ENCODE results near the gene ST14. TPM values are rescaled to one million over a fixed set of nuclear protein-coding genes. Genes with fewer than 3 reads are reported as not detected.
A peak's percentile ranks its signal among the peaks of the same experiment; 100 is the strongest.

Gene ST14
- total RNA-seq, 1 donor from 2014 or later: 1.4 TPM

DNA sequence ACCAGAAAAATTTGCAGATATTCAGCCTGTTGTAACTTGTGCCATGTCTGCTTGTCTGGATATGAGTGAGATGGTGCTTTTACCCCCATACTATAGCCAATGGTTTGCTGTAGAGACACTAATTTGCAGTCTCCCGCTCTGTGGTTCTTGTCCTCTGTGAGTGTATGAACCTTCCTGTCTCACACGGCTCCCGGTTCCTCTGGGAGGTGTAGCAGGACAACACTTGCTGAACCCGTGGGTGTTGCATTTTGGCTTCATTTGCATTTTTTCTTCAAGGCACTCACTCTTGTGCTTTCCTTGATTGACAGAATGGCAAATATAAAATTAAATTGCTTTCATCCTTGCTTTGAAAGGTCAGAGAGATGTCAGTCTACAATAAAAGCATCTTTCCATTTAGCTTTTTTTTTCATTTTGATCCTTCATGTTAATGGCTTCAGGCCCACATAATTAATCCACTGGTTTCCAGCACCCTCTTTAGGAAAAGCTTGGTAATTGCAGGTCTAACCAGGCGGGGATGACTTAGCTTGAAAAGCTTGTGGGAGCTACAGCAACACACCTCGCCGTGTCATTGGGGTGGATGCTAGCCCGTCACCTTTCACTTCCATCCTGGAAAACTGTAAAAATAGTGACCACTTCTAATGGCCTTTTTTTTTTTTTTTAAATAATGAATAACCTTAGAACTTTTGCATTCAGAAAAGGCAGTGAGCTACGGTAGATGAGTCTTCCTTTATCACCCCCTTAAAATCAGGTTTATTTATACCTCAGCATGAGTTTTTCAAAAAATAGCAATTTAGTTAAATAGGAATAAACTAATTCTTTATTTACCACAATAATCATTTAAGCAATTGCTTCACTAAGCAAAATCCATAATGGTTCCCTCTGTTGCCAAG lies 27.4 kb upstream of the ST14 start:
- H3K27ac ChIP-seq: no peak overlapping the region

DNA sequence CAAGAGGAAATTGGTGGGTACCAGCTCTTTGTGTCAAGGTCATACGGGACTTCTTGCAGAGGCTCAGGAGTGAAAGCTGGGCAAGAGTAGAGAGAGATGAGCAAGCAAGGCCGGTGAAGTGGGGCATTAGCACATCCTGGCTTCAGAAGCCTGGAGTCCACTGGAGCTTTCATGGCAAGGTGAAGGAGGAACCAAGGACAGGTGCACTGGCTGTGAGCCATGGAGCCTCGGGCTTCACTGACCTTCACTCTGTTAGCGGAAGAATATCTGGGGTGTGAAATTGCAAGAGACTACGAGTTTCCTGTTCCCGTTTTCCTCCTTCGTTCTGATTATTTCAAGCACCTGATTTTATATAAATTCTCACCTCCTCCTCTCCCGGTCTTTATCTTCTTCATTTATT lies 25.9 kb upstream of the ST14 start:
- H3K4me1 ChIP-seq: no peaks in the 10 kb centered on the region
- peaks cover 27% of the 10 kb centered on the region for H3K36me3 ChIP-seq
- Mint-ChIP-seq H3K4me3 (no peak overlapping the region), H3K27me3 (ENCODE audit: insufficient read depth, low read depth) (peaks cover 2% of the 10 kb centered on the region), H3K27ac (no peak overlapping the region), H3K9me3 (no peaks in the 10 kb centered on the region), H3K4me1 (no peaks in the 10 kb centered on the region), H3K36me3 (peaks cover 80% of the 10 kb centered on the region)
- peaks cover 7% of the 10 kb centered on the region for H4K20me1 ChIP-seq (ENCODE audit: low read depth)
- TF ChIP-seq CTCF (IDR thresholded peaks at IDR 0.05) (no peak), EZH2phosphoT487 (IDR thresholded peaks at IDR 0.05) (no peak), EZH2 (IDR thresholded peaks at IDR 0.05) (no peak)
- H3K4me3 ChIP-seq: no peak overlapping the region
- no peak overlapping the region for H3K9ac ChIP-seq
- no peak for DNase-seq (ENCODE audit: low spot score)
- H3K27me3 ChIP-seq: no peaks in the 10 kb centered on the region
- H2AFZ ChIP-seq (replicated peaks): no peak overlapping the region
- peaks cover 16% of the 10 kb centered on the region for H3K79me2 ChIP-seq (ENCODE audit: low read depth)
- no peak overlapping the region for H3K27ac ChIP-seq
- H3K9me3 ChIP-seq (ENCODE audit: low read depth): no peaks in the 10 kb centered on the region
- no peak overlapping the region for H3K4me2 ChIP-seq
- H3F3A ChIP-seq (ENCODE audit: low read depth): peaks cover 17% of the 10 kb centered on the region

More for the DNA sequence above, 27.4 kb upstream of the ST14 start:
- peaks cover 17% of the 10 kb centered on the region for H3F3A ChIP-seq (ENCODE audit: low read depth)
- Mint-ChIP-seq H3K27me3 (ENCODE audit: insufficient read depth, low read depth) (peaks cover 2% of the 10 kb centered on the region), H3K36me3 (peaks cover 73% of the 10 kb centered on the region), H3K27ac (no peak overlapping the region), H3K4me1 (no peaks in the 10 kb centered on the region), H3K4me3 (no peak overlapping the region), H3K9me3 (no peaks in the 10 kb centered on the region)
- no peak overlapping the region for H3K4me2 ChIP-seq
- H3K4me1 ChIP-seq: no peaks in the 10 kb centered on the region
- H3K27me3 ChIP-seq: no peaks in the 10 kb centered on the region
- H3K36me3 ChIP-seq: peaks cover 27% of the 10 kb centered on the region
- peaks cover 10% of the 10 kb centered on the region for H3K79me2 ChIP-seq (ENCODE audit: low read depth)
- DNase-seq (ENCODE audit: low spot score): peak; percentile 68
- H3K4me3 ChIP-seq: no peak overlapping the region
- peak; percentile 74 for TF ChIP-seq CTCF (IDR thresholded peaks at IDR 0.05)
- TF ChIP-seq EZH2 (IDR thresholded peaks at IDR 0.05): no peak
- no peak overlapping the region for H2AFZ ChIP-seq (replicated peaks)
- H3K9me3 ChIP-seq (ENCODE audit: low read depth): no peaks in the 10 kb centered on the region
- peaks cover 1% of the 10 kb centered on the region for H4K20me1 ChIP-seq (ENCODE audit: low read depth)
- no peak overlapping the region for H3K9ac ChIP-seq

GRCh38 chr11:130136107-130136506 lies 23.5 kb upstream of the ST14 start:
- Mint-ChIP-seq H3K27ac (no peak overlapping the region), H3K9me3 (no peaks in the 10 kb centered on the region), H3K4me3 (no peak overlapping the region), H3K36me3 (peaks cover 77% of the 10 kb centered on the region), H3K4me1 (no peaks in the 10 kb centered on the region), H3K27me3 (ENCODE audit: insufficient read depth, low read depth) (peaks cover 2% of the 10 kb centered on the region)
- Histone ChIP-seq H3K9me3 (ENCODE audit: low read depth) (no peaks in the 10 kb centered on the region), H2AFZ (replicated peaks) (no peak overlapping the region), H3K79me2 (ENCODE audit: low read depth) (peaks cover 24% of the 10 kb centered on the region), H3F3A (ENCODE audit: low read depth) (peaks cover 11% of the 10 kb centered on the region), H3K36me3 (peaks cover 27% of the 10 kb centered on the region), H3K4me1 (no peaks in the 10 kb centered on the region), H3K27ac (no peak overlapping the region), H3K4me3 (no peak overlapping the region), H3K9ac (no peak overlapping the region), H3K4me2 (no peak overlapping the region), H4K20me1 (ENCODE audit: low read depth) (peaks cover 10% of the 10 kb centered on the region), H3K27me3 (no peaks in the 10 kb centered on the region)
- TF ChIP-seq EZH2phosphoT487 (IDR thresholded peaks at IDR 0.05) (no peak), CTCF (IDR thresholded peaks at IDR 0.05) (no peak), EZH2 (IDR thresholded peaks at IDR 0.05) (no peak)
- DNase-seq (ENCODE audit: low spot score): no peak
